ENCODE results near the gene LSS. TPM values are rescaled to one million over a fixed set of nuclear protein-coding genes. Genes with fewer than 3 reads are reported as not detected.

Gene LSS
- total RNA-seq, 1 donor from 2014 or later = 83.2 TPM

GRCh38 chr21:46264046-46264689 lies 35.6 kb upstream of the LSS start:
- no peak overlapping the region for H3K4me3 ChIP-seq (ENCODE audit: insufficient read depth, low read depth, low read length)
- Mint-ChIP-seq H3K9me3 (ENCODE audit: unreplicated experiment) (no peaks in the 10 kb centered on the region), H3K36me3 (ENCODE audit: low read depth, unreplicated experiment) (peaks cover 22% of the 10 kb centered on the region), H3K27me3 (ENCODE audit: low read depth, unreplicated experiment) (no peaks in the 10 kb centered on the region), H3K27ac (ENCODE audit: unreplicated experiment) (no peak overlapping the region), H3K4me1 (ENCODE audit: low read depth, unreplicated experiment) (no peaks in the 10 kb centered on the region), H3K4me3 (ENCODE audit: unreplicated experiment) (no peak overlapping the region)
- H3K4me1 ChIP-seq (ENCODE audit: insufficient read depth, low read length) = no peaks in the 10 kb centered on the region
- peaks cover 21% of the 10 kb centered on the region for H4K20me1 ChIP-seq (ENCODE audit: insufficient read depth, low read length)
- no peak overlapping the region for H3K9ac ChIP-seq (ENCODE audit: low read length)
- H3K27ac ChIP-seq (ENCODE audit: low read depth, low read length) = no peak overlapping the region
- peaks cover 24% of the 10 kb centered on the region for H3K36me3 ChIP-seq (ENCODE audit: insufficient read depth, low read length)
- H3K27me3 ChIP-seq (ENCODE audit: insufficient read depth, low read length) = no peaks in the 10 kb centered on the region
- FAIRE-seq (no peak), DNase-seq (ENCODE audit: low read depth) (no peak)
- no peak overlapping the region for H3K4me2 ChIP-seq (ENCODE audit: low read length)
- H2AFZ ChIP-seq (ENCODE audit: low read depth, low read length) = no peak overlapping the region
- TF ChIP-seq EZH2 (IDR thresholded peaks at IDR 0.05; ENCODE audit: insufficient read depth, low read length) (no peak), CTCF (IDR thresholded peaks at IDR 0.05; ENCODE audit: insufficient read depth, low read depth, low read length) (no peak)
- no peaks in the 10 kb centered on the region for H3K79me2 ChIP-seq (ENCODE audit: insufficient read depth, low read length)
- no peaks in the 10 kb centered on the region for H3K9me3 ChIP-seq (ENCODE audit: insufficient read depth, low read depth, low read length)

DNA sequence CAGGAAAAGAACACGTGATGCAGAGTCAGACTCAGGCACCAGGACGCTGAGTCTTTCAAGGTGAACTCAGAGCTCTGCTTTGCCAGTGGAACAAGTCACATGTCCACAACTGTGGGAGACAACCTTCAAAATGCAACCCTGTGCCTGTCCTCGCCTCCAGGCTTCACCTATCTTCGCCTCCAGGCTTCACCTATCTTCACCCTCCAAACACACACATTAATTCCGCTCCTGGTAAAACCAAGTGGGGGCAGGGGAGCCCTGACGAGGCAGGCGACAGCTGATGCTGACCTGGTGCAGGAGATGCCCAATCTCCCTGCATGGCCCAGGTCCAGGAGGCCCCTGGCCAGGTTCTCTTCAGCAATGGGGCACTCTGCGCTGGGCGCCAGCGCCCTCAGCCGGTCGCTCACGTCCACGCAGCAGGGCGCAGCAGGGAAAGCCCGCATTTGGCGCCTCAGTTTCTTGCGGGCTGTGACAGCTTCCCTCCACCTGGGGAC lies 28.0 kb upstream of the LSS start:
- Histone ChIP-seq H3K9me3 (ENCODE audit: insufficient read depth, low read depth, low read length) (no peaks in the 10 kb centered on the region), H4K20me1 (ENCODE audit: insufficient read depth, low read length) (peaks cover 17% of the 10 kb centered on the region), H2AFZ (ENCODE audit: low read depth, low read length) (no peak overlapping the region), H3K4me3 (ENCODE audit: insufficient read depth, low read depth, low read length) (no peak overlapping the region), H3K9ac (ENCODE audit: low read length) (no peak overlapping the region), H3K79me2 (ENCODE audit: insufficient read depth, low read length) (no peaks in the 10 kb centered on the region), H3K36me3 (ENCODE audit: insufficient read depth, low read length) (peaks cover 52% of the 10 kb centered on the region), H3K27ac (ENCODE audit: low read depth, low read length) (no peak overlapping the region), H3K4me1 (ENCODE audit: insufficient read depth, low read length) (no peaks in the 10 kb centered on the region), H3K27me3 (ENCODE audit: insufficient read depth, low read length) (no peaks in the 10 kb centered on the region), H3K4me2 (ENCODE audit: low read length) (no peak overlapping the region)
- Mint-ChIP-seq H3K36me3 (ENCODE audit: low read depth, unreplicated experiment) (peaks cover 51% of the 10 kb centered on the region), H3K4me1 (ENCODE audit: low read depth, unreplicated experiment) (no peaks in the 10 kb centered on the region), H3K27me3 (ENCODE audit: low read depth, unreplicated experiment) (no peaks in the 10 kb centered on the region), H3K27ac (ENCODE audit: unreplicated experiment) (no peak overlapping the region), H3K4me3 (ENCODE audit: unreplicated experiment) (no peak overlapping the region), H3K9me3 (ENCODE audit: unreplicated experiment) (peaks cover 3% of the 10 kb centered on the region)
- FAIRE-seq (no peak), DNase-seq (ENCODE audit: low read depth) (no peak)
- TF ChIP-seq CTCF (IDR thresholded peaks at IDR 0.05; ENCODE audit: insufficient read depth, low read depth, low read length) = no peak
- TF ChIP-seq EZH2 (IDR thresholded peaks at IDR 0.05; ENCODE audit: insufficient read depth, low read length) = no peak

DNA sequence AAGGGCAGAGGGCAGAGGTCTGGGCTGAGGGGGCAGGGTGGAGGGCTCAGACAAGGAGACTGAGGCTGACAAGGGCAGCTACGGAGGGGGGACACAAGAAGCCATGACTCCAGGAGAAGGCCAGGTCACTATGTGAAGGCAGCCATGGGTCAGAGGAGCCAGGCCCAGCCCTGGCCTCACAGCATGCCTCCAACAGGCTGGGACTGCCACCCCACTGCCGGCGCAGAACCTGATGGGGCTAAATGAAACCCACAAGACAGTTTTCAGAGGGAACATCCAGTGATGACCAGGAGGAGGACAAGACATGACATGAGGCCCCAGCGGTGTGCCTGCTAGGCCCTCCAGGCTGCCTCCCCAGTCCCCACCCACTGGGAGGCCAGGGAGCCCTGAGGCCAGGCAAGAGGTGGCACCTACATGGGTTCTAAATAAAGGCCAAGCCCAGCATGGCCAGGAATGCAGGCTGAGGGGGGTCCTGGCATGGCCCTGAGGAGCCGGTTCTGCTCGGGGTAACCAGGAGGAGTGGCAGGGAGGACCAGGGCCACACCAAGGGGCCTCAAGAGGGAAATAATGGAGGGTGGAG lies 27.3 kb upstream of the LSS start:
- peaks cover 49% of the 10 kb centered on the region for H3K36me3 Mint-ChIP-seq (ENCODE audit: low read depth, unreplicated experiment)
- no peak overlapping the region for H3K27ac Mint-ChIP-seq (ENCODE audit: unreplicated experiment)
- Histone ChIP-seq H3K36me3 (ENCODE audit: insufficient read depth, low read length) (peaks cover 55% of the 10 kb centered on the region), H3K27me3 (ENCODE audit: insufficient read depth, low read length) (no peaks in the 10 kb centered on the region), H3K27ac (ENCODE audit: low read depth, low read length) (no peak overlapping the region), H3K79me2 (ENCODE audit: insufficient read depth, low read length) (no peaks in the 10 kb centered on the region), H2AFZ (ENCODE audit: low read depth, low read length) (no peak overlapping the region), H3K4me3 (ENCODE audit: insufficient read depth, low read depth, low read length) (no peak overlapping the region), H3K4me1 (ENCODE audit: insufficient read depth, low read length) (no peaks in the 10 kb centered on the region), H4K20me1 (ENCODE audit: insufficient read depth, low read length) (peaks cover 17% of the 10 kb centered on the region), H3K9ac (ENCODE audit: low read length) (no peak overlapping the region), H3K9me3 (ENCODE audit: insufficient read depth, low read depth, low read length) (no peaks in the 10 kb centered on the region), H3K4me2 (ENCODE audit: low read length) (no peak overlapping the region)
- FAIRE-seq (no peak), DNase-seq (ENCODE audit: low read depth) (no peak)
- H3K4me1 Mint-ChIP-seq (ENCODE audit: low read depth, unreplicated experiment) = no peaks in the 10 kb centered on the region
- peak overlapping the region; percentile 20 for H3K4me3 Mint-ChIP-seq (ENCODE audit: unreplicated experiment)
- TF ChIP-seq CTCF (IDR thresholded peaks at IDR 0.05; ENCODE audit: insufficient read depth, low read depth, low read length) (no peak), EZH2 (IDR thresholded peaks at IDR 0.05; ENCODE audit: insufficient read depth, low read length) (no peak)
- H3K27me3 Mint-ChIP-seq (ENCODE audit: low read depth, unreplicated experiment) = no peaks in the 10 kb centered on the region
- peaks cover 3% of the 10 kb centered on the region for H3K9me3 Mint-ChIP-seq (ENCODE audit: unreplicated experiment)

Measured in astrocyte (in vitro differentiated cells and primary cell).